Pancreas (tissue), 10 donors: ENCODE data around the gene NFIA. TPM values are rescaled to one million over a fixed set of nuclear protein-coding genes. Genes with fewer than 3 reads are reported as not detected.
A peak's percentile ranks its signal among the peaks of the same experiment; 100 is the strongest.
"Not testable (repeated sequence)": the region's sequence is repeated elsewhere in the genome, so short reads cannot be mapped to it uniquely, and the experiment has no call there.

Experiments used
- ATAC-seq, 4 donors: fragments of 200-7000 bp; cut with Tn5 transposase; one replicate each; pipeline versions ENCODE4 v1.8.0 to v1.9.1; 2020; ENCODE audit warnings: mild to moderate bottlenecking in 4 of 4, moderate library complexity in 4 of 4
- DNase-seq, 6 donors: peaks; one replicate each; pipeline ENCODE4 v3.0.0-alpha.2; 2020
- FAIRE-seq: peaks from 2 replicates; lab custom pipeline; 2012; peaks lifted over from hg19 to GRCh38; lab: Jason Lieb, UNC
- H3K27ac ChIP-seq, 4 donors: fragments of 200-600 bp; sonication (generic); 1 replicate in 3 of 4; 2 replicates in 1 of 4; pipeline versions ENCODE4 v1.5.0 to v1.8.0; 2020
- H3K27me3 ChIP-seq, 4 donors: fragments of 200-600 bp; one replicate each; pipeline ENCODE4 v1.8.0; 2021
- H3K36me3 ChIP-seq, 3 donors: fragments of 200-600 bp; sonication (generic) in 1 of 3; one replicate each; pipeline versions ENCODE4 v1.5.0 to v1.8.0; 2020 to 2021
- H3K4me1 ChIP-seq, 3 donors: fragments of 200-600 bp; one replicate each; pipeline ENCODE4 v1.8.0; 2021
- H3K4me3 ChIP-seq, 4 donors: fragments of 200-600 bp; sonication (generic) in 2 of 4; one replicate each; pipeline versions ENCODE4 v1.5.0 to v1.8.0; 2020 to 2021
- H3K9me3 ChIP-seq, 4 donors: fragments of 200-600 bp; one replicate each; pipeline ENCODE4 v1.8.0; 2021
- WGBS, 2 donors: extraction: QIAGEN DNeasy Blood & Tissue Kit; methylation state at CpG; one replicate each; pipeline ENCODE4 v1.1.7; 2013; 5-methylcytosine and 5-hydroxymethylcytosine counted together
- intact Hi-C, 3 donors: fragments of 100-400 bp; cut with DNase I; formaldehyde crosslinking; loops; one replicate each; pipeline versions ENCODE4 v1.11.1 to v1.14.2; 2022
- polyA plus RNA-seq, 2 donors: library from polyadenylated mRNA; stranded (reverse); fragments of 200-250 nt; gene quantifications; one replicate each; pipeline ENCODE4 v1.2.3, GENCODE V29; 2013
- total RNA-seq, 6 donors: library from RNA; stranded (reverse); fragmentation: NEBNext Ultra II Directional in 4 of 6; extraction: Animal tissue kit (Norgen Biotek cat#: 25700) in 4 of 6; gene quantifications; one replicate each; pipeline versions ENCODE4 v1.2.1 to v1.2.4, GENCODE V29; 2021 to 2023
- TF ChIP-seq, protein P1 (sequence below), 4 donors: fragments of 200-600 bp; sonication (generic) in 3 of 4; IDR thresholded peaks; one replicate each; pipeline versions ENCODE4 v1.5.0 to v1.8.0; 2021; ENCODE audit warnings: antibody characterized with exemption in 4 of 4
- donor health status: healthy with polysubstance abuse.
- donor health status: DM: no; HTN: no; CAD: no; lungs with moderate emphysema.
- donor health status: DM: no; HTN: no; CAD: no.
- donor health status: control.
- donor health status: control.
- donor health status: Bipolar disorder and iron deficiency.
- donor health status: DM: yes; HTN: yes; CAD: no.
- donor health status: DM: no; HTN: no; CAD: no.
- donor health status: DM: no; HTN: no; CAD: no.
- donor health status: DM: yes; HTN: yes; CAD: no.

Gene NFIA
- total and polyA plus RNA-seq, 8 donors: 4.9 to 48.1 (median 30.2) TPM

DNA sequence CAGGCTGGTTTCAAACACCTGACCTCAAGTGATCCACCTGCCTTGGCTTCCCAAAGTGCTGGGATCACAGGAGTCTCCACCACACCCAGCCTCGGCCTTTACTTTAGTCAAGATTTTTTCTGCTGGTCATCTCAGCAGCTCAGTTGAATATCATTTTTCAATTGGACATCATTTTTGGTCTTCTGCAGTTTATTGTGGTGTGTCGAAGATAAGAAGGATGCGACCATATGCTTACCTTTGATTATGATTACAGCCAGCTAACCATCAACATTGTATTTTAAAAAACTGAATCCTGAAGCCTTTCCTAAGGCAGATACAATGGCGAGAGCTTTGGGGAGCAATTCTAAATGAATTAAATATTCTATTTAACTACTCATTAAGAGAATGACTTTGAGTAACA lies 12.3 kb upstream of the NFIA start:
- no peaks in the 10 kb centered on the region for H3K36me3 ChIP-seq
- no peak for FAIRE-seq
- WGBS, 2 donors: 94 to 97% methylated on average over 4 of the region's 4 CpGs
- ATAC-seq: no peak
- H3K4me3 ChIP-seq: no peak overlapping the region
- H3K4me1 ChIP-seq: peaks cover 0 to 5% (median 0%) of the 10 kb centered on the region in 3 donors
- DNase-seq: no peak
- H3K9me3 ChIP-seq: no peaks in the 10 kb centered on the region
- TF ChIP-seq, protein P1, sequence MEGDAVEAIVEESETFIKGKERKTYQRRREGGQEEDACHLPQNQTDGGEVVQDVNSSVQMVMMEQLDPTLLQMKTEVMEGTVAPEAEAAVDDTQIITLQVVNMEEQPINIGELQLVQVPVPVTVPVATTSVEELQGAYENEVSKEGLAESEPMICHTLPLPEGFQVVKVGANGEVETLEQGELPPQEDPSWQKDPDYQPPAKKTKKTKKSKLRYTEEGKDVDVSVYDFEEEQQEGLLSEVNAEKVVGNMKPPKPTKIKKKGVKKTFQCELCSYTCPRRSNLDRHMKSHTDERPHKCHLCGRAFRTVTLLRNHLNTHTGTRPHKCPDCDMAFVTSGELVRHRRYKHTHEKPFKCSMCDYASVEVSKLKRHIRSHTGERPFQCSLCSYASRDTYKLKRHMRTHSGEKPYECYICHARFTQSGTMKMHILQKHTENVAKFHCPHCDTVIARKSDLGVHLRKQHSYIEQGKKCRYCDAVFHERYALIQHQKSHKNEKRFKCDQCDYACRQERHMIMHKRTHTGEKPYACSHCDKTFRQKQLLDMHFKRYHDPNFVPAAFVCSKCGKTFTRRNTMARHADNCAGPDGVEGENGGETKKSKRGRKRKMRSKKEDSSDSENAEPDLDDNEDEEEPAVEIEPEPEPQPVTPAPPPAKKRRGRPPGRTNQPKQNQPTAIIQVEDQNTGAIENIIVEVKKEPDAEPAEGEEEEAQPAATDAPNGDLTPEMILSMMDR (IDR thresholded peaks at IDR 0.05): no peak
- no peaks in the 10 kb centered on the region for H3K27me3 ChIP-seq
- H3K27ac ChIP-seq: no peak overlapping the region
- intact Hi-C loops: no loop called here

DNA sequence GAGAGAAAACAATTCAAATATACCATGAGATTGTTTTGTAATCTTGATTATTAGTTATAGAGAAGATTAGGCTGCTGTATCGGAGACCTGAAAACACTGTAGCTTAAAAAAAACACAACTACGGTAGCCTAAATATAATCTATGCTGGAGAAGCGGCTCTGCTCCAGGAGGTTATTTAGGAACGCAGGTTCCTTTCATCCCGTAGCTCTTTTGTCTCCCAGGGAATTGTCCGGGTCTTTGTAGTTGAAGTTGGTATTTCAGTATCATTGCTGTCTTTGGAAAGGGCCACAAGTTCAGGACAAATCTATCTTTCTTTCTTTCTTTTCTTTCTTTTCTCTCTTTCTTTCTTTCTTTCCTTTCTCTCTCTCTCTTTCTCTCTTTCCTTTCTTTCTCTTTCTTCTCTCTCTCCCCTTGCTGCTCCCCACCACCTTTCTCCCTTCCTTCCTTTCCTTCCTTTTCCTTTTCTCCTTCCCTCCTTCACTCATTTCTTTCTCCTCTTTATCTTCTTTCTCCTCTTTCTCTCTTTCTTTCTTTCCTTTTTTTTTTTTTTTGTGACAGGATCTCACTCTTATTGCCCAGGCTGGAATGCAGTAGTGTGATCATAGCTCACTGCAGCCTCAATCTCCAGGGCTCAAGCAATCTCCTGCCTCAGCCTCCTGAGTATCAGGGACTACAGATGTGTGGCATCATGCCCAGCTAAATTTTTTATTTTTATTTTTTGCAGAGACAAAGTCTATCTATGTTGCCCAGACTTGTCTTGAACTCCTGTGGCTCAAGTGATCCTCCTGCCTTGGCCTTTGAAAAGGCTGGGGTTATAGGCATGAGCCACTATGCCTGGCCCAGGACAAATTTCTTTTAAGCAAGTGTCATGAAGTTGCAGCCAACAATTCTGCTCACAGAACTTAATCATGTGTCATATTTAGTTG lies 10.9 kb upstream of the NFIA start:
- intact Hi-C loops: no loop called here
- DNase-seq (no peak), FAIRE-seq (no peak), ATAC-seq (no peak)
- H3K9me3 ChIP-seq: no peaks in the 10 kb centered on the region
- H3K27me3 ChIP-seq: no peaks in the 10 kb centered on the region
- H3K27ac ChIP-seq: no peak overlapping the region
- TF ChIP-seq, protein P1 (IDR thresholded peaks at IDR 0.05): no peak
- no peaks in the 10 kb centered on the region for H3K36me3 ChIP-seq
- 89 to 97% methylated on average over 6 of the region's 6 CpGs for WGBS, 2 donors
- no peak overlapping the region for H3K4me3 ChIP-seq
- H3K4me1 ChIP-seq: peaks cover 0 to 13% (median 11%) of the 10 kb centered on the region in 3 donors

DNA sequence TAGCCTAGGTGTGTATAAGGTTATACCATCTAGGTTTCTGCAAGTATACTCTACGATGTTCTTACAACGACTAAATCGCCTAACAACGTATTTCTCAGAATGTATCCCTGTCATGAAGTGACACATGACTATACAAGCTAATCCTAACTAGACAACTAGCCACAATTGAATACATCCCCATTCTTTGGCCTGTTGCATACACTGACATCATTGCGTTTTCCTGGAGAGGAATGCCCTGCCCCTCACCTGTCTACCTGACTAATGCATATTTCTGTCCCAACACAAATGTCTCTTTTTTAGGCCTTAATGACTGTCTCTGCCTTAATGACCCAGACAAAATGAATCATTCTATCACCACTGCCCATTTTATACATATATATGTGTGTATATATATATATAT lies 8.5 kb upstream of the NFIA start:
- H3K27me3 ChIP-seq: no peaks in the 10 kb centered on the region
- no peak for DNase-seq
- TF ChIP-seq, protein P1 (IDR thresholded peaks at IDR 0.05): no peak
- H3K4me1 ChIP-seq: peaks cover 5 to 20% (median 19%) of the 10 kb centered on the region in 3 donors
- ATAC-seq: no peak
- FAIRE-seq: no peak
- no peaks in the 10 kb centered on the region for H3K36me3 ChIP-seq
- WGBS, 2 donors: 94 to 95% methylated on average over 5 of the region's 5 CpGs
- no peak overlapping the region for H3K27ac ChIP-seq
- H3K9me3 ChIP-seq: no peaks in the 10 kb centered on the region
- intact Hi-C loops: no loop called here
- no peak overlapping the region for H3K4me3 ChIP-seq

DNA sequence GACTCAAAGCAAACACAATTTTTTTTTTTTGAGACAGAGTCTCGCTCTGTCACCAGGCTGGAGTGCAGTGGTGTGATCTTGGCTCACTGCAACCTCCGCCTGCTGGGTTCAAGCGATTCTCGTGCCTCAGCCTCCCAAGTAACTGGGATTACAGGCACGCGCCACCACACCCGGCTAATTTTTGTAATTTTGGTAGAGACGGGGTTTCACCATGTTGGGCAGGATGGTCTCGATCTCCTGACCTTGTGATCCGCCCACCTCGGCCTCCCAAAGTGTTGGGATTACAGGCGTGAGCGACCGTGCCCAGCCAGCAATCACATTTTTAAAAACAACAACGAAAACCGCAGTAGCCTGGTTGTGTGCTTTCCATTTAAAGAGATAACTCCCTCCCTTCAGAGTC lies 6.5 kb upstream of the NFIA start:
- H3K9me3 ChIP-seq, H3K27me3 ChIP-seq, DNase-seq, FAIRE-seq, intact Hi-C loops, ATAC-seq, H3K36me3 ChIP-seq: not testable (repeated sequence)
- Histone ChIP-seq H3K4me3 (peak overlapping the region in 2 of 4 donors; percentile 48 to 55), H3K4me1 (peaks cover 19 to 38% (median 28%) of the 10 kb centered on the region in 3 donors), H3K27ac (peak overlapping the region; percentile 77 to 92 (median 86))
- WGBS, 2 donors: 52 to 54% methylated on average over 16 of the region's 16 CpGs

DNA sequence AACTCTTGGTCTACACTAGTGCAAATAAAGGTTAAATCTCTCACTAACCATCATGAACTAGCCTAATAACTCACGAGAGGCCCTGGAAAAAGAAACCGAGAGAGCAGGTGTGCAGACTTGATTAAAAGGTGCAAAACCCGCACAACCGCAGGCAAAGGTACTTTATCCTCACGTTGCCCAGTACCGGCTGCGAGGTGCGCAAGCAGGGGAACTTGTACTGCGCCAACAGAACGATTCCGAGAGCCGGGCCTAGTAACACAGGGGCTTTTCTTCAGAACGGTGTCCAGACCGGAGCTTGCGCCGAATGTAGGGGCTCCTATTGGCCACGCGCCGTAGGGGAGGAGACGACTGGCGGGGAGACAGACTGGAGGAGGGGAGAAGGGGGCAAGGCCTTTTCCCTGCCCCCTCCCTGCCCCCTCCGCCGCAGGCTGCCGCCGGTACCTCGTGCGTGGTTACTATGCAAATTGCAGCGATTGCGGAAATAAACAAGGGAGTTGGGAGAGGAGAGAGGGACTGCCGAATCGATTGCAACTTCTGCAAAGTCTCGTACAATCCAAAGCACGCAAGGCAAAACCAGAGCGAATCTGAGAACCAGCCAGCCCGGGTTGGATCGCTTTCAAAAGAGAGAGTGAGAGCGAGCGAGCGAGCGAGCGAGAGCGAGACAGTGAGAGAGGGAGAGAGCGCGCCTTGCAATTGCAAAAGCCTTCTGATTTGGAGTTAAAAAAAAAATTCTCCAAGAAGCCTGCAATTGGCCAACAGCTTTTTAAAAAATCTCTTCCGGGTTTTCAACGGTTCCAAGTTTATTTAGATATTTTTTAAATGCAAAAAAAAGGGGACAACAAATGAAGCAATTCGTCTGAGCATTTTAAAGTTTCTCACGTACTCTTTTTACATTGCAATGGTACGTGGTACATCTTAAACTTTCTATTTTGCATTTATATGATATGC lies 5.4 kb upstream of the NFIA start:
- peak overlapping the region; percentile 35 to 55 (median 45) for H3K4me3 ChIP-seq
- ATAC-seq (peak; percentile 69 to 79 (median 77)), DNase-seq (peak; percentile 83 to 92 (median 85)), FAIRE-seq (no peak)
- H3K9me3 ChIP-seq: no peaks in the 10 kb centered on the region
- WGBS, 2 donors: 0 to 1% methylated on average over 45 to 49 of the region's 49 CpGs
- intact Hi-C loops: no loop called here
- H3K27me3 ChIP-seq: no peaks in the 10 kb centered on the region
- peak overlapping the region; percentile 77 to 92 (median 86) for H3K27ac ChIP-seq
- TF ChIP-seq, protein P1 (IDR thresholded peaks at IDR 0.05): no peak
- no peaks in the 10 kb centered on the region for H3K36me3 ChIP-seq
- H3K4me1 ChIP-seq: peaks cover 25 to 44% (median 28%) of the 10 kb centered on the region in 3 donors
